ENCODE measurements around the gene SCN2B.

The SCN2B gene

GRCh38 chr11:118152552-118153471, 23.6 kb downstream of the SCN2B start, which contains the start of gene SCN4B:
SCN4B (minus strand) TSS chr11:118152823; CDS start chr11:118152673, 150 bp downstream.
- peak; percentile 50 for DNase-seq (ENCODE audit: low read depth)

GRCh38 chr11:118152020-118152551, 24.4 kb downstream of the SCN2B start:
- DNase-seq (ENCODE audit: low read depth) = no peak

- peak; percentile 34 for DNase-seq (ENCODE audit: low read depth)
Observed at GRCh38 chr11:118151431-118151830, 25.0 kb downstream of the SCN2B start.

GRCh38 chr11:118149493-118149892, 26.9 kb downstream of the SCN2B start:
- DNase-seq (ENCODE audit: low read depth) = no peak

GRCh38 chr11:118148856-118149255, 27.6 kb downstream of the SCN2B start:
- DNase-seq (ENCODE audit: low read depth) = no peak

GRCh38 chr11:118148240-118148639, 28.2 kb downstream of the SCN2B start:
- DNase-seq (ENCODE audit: low read depth) = no peak

- no peak for DNase-seq (ENCODE audit: low read depth)
Observed at GRCh38 chr11:118147502-118147901, 28.9 kb downstream of the SCN2B start.

GRCh38 chr11:118146554-118146953, 29.9 kb downstream of the SCN2B start:
- DNase-seq (ENCODE audit: low read depth) = no peak

GRCh38 chr11:118145285-118146227, 30.9 kb downstream of the SCN2B start:
- DNase-seq (ENCODE audit: low read depth) = peak; percentile 49

- no peak for DNase-seq (ENCODE audit: low read depth)
Observed at GRCh38 chr11:118144301-118145268, 31.9 kb downstream of the SCN2B start.

GRCh38 chr11:118143661-118144185, 32.7 kb downstream of the SCN2B start:
- DNase-seq (ENCODE audit: low read depth) = no peak

GRCh38 chr11:118142809-118143208, 33.6 kb downstream of the SCN2B start:
- DNase-seq (ENCODE audit: low read depth) = no peak

- DNase-seq (ENCODE audit: low read depth) = peak; percentile 50
Observed at GRCh38 chr11:118142081-118142480, 34.4 kb downstream of the SCN2B start.

GRCh38 chr11:118139578-118139977, 36.9 kb downstream of the SCN2B start:
- peak; percentile 16 for DNase-seq (ENCODE audit: low read depth)

- no peak for DNase-seq (ENCODE audit: low read depth)
Observed at GRCh38 chr11:118138839-118139420, 37.5 kb downstream of the SCN2B start.

- DNase-seq (ENCODE audit: low read depth) = no peak
Observed at GRCh38 chr11:118136801-118137200, 39.6 kb downstream of the SCN2B start.

- no peak for DNase-seq (ENCODE audit: low read depth)
Observed at GRCh38 chr11:118136341-118136740, 40.1 kb downstream of the SCN2B start.

- DNase-seq (ENCODE audit: low read depth) = no peak
Observed at GRCh38 chr11:118135796-118136165, 40.7 kb downstream of the SCN2B start.

- DNase-seq (ENCODE audit: low read depth) = no peak
Observed at GRCh38 chr11:118135051-118135795, 41.2 kb downstream of the SCN2B start.

GRCh38 chr11:118133816-118134215, 42.6 kb downstream of the SCN2B start:
- DNase-seq (ENCODE audit: low read depth) = no peak

Data from iris pigment epithelial cell (primary cell).